UCSD-AML1 (cell line): ENCODE results near the gene SLC27A5.
A peak's percentile ranks its signal among the peaks of the same experiment; 100 is the strongest.
"Not testable (repeated sequence)": the region's sequence is repeated elsewhere in the genome, so short reads cannot be mapped to it uniquely, and the experiment has no call there.

ENCODE experiments used
- DNase-seq: peaks from one replicate; lab custom pipeline; 2025; ENCODE audit not compliant: unreplicated experiment; lab: John Stamatoyannopoulos, UW

The SLC27A5 gene

DNA sequence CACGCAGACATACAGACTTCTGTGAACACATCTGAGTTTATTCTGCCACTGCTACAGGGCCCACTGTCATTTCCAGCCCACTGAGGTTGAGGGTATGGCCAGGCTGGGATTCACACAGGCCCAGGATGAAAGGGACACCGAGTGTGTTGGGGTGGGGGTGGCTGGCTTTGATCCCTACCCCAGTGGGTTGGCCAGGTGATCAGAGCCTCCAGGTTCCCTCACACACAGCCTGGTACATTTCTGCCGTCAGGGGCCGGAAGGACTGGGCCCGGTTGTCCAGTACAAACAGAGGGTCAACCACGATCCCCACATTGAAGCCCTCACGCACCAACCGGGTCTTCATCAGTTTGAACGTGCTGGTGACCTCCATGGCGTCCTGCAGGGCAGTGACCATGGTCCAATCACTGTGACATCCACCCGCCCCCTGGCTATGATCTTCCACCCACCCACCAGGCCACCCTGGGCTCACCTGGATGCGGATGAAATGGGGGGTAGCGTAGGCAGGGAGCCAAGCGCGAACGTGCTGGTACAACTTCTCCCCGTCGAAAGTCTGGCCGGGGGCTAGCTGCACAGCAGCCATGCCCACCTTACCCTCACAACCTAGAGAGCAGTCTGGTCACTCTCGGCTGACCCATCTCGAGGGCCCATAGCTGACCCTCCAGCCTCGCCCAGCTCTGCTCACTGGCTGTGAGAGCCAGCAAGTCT lies 13.3 kb downstream of the SLC27A5 start:
- no peak for DNase-seq

DNA sequence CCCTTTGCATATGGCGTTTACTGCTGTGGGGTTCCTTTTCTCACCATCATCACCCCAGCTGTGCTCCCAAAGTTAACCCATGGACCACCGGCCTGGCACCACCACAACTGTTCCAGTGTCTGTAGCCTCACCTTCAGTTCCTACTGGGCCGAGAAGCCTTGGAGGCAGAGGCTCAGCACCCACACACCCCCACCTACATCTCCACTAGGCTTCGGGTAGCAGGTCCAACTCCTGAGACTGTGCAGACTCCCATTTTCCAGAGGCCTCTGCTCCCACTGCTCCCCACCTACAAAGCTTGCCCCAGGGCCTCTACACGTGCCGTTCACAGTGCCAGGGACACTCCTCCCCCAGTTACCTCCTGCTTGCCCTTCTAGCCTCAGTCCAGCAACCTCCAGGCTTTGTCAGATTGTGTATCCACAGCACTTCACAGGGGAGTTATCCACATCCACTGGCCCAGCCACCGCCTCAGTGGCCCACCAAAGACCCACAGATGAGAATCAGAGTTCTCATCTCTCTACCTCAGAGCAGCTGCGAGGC lies 14.1 kb downstream of the SLC27A5 start:
- DNase-seq, result no peak

DNA sequence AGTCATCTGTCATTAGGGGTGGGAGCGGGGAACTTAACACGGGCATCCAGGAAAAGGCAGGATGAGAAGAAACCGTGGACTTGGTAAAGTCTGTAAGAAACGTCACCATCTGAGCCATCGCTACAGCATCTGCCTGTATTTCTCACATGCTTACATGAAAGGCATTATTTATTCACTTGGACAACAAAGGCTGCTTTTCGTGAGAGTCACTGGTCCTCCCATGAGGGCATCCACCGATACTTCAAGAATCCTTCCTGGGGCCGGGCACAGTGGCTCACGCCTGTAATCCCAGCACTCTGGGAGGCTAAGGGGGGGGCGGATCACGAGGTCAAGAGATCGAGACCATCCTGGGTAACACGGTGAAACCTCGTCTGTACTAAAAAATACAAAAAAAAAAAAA lies 19.5 kb downstream of the SLC27A5 start:
- DNase-seq, result no peak

DNA sequence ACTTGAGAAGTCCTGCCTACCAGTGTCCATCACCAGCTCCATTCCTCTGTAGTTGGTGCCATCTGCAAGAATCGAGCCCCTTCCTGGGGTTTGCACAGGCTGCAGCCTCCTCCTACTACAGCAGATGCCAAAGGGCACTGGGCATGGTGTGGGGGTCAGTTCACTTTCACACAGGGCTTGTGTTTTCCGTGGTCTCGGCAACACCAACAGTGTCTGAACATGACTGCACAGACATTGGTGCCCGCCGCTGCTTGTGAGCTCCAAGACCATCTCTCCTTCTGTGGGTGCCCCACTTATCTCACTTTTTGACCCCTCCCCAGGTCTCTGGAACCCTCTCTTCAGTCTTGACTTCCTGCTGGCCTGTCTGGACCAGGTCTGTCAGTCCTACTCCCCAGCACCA lies 20.4 kb downstream of the SLC27A5 start:
- no peak for DNase-seq

DNA sequence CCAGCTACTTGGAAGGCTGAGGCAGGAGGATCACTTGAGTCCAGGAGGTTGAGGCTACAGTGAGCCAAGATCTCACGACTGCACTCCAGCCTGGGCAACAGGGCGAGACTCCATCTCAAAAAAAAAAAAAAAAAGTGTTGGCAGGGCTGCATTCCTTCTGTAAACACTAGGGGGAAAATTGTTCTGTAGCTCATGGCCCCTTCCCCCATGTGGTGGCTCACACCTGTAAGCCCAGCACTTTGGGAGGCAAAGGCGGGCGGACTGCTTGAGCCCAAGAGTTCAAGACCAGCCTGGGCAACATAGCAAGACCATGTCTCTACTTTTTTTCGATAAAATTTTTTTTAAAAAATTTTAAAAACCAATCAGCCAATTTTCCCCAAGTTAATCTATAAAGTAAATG lies 27.4 kb downstream of the SLC27A5 start:
- DNase-seq, result not testable (repeated sequence)

DNA sequence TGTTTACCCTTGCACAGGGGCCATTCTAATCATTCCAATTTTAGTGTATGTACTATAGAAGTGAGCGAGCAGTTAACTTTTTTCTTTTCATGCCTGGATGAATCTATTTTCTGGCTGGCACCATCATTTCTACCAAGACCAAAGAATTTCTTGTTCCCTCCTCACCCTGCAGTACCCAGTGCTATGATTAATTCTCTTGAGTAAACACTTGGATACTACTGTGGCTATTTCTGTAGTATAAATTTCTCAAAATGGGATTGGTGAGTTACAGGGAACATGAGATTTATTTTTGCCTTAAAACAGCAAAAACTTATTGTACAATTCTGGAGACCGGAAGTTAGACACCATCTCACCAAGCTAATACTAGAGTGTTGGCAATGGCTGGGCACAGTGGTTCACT lies 28.0 kb downstream of the SLC27A5 start:
- DNase-seq, result no peak

DNA sequence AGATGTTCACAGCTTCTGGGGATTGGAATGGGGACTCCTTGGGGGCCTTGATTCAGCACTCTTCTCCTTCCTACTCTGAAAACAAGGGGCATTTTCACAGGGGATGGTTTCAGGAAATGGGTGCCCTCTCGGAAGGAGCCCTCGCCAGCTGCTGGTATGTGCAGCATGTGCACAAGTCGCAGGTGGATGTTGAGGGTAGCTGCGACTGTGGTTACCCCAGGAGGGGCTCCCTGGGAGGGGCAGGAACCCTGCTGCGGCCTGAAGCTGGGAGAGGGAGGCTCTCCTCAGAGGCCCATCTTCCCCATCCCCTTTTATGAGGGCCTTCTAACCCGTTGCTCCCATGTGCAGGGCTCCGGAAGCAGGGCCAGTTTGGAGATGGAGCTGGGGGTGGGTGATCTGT lies 29.4 kb downstream of the SLC27A5 start:
- DNase-seq, result no peak

DNA sequence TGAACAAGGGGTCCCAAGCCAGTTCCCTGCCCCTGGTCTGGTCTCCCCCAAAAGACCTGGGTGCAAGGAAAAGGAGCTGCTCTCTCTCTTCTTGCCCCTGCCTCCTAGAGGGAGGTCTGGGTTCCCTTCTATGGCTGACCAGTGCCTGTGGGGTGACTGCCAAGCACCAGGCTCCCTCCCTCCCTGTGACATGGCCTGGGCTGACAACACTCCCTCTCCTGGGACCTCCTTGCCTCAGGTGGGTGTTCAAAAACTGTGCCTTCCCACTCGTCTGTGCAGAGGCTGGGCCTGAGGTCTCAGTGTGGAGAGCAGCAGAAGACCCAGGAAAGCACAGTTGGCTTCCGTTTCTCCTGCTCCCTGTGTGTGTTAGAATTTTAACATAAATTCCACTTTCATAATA lies 31.0 kb downstream of the SLC27A5 start:
- no peak for DNase-seq

DNA sequence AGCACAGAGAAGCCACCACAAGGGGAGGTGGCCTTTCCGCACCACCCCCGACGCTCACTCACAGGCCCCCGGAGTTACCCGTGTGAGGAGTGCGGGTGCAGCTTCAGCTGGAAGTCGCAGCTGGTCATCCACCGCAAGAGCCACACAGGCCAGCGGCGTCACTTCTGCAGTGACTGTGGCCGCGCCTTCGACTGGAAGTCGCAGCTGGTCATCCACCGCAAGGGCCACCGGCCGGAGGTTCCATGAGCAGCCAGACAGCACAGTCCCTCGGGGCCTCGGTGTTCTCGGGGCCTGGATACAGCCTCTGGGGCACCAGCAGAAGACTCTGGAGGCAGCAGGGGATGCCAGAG lies 31.3 kb downstream of the SLC27A5 start:
- DNase-seq, result no peak

DNA sequence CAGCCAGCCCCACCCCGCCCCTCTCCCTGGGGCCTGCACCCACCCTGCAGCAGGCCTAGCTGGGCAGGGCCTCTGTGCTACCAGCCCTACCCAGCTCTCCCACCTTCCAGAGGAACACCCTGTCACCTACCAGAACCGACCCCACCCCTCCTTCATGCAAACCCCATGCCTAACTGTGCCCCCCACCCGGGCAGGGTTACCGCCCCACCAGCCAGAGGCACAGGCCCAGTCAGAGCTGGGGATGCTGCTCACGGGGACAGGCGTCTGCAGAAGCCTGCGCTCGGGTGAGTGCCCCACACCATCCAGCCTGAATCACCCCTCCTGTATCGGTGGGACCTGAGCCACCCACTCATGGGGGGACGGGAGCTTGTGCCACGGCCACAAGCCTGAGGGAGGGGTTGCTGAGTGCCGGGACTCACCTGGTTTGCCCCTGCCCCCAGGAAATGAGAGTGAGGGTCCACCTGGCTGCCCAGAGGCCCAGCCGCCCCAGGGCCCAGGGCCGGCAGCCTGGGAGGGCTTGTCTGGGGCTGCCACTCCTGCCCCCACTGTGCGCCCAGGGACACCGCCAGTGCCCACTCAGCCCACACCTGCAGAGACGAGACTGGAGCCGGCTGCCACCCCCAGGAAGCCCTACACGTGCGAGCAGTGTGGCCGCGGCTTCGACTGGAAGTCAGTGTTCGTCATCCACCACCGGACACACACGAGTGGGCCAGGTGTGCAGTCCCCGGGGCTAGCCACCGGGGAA lies 31.9 kb downstream of the SLC27A5 start:
- DNase-seq, result no peak

DNA sequence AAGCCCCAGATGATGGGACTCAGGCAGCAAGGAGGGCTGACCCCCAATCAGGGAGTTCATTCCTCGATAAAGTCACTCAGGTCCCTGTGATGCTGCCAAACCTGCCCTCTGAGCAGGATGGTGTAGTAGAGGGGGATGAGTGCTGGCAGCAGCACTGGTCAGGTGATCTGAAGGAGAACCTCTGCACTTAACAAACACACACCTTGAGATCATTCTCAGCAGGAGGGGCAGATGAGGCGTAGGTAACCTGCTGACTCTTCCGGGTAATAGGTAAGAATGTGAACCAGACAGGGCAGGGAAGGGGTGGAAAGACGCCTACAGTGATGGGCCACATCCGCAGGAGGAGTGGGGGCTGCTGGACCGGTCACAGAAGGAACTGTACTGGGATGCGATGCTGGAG lies 32.5 kb downstream of the SLC27A5 start:
- DNase-seq, result no peak

DNA sequence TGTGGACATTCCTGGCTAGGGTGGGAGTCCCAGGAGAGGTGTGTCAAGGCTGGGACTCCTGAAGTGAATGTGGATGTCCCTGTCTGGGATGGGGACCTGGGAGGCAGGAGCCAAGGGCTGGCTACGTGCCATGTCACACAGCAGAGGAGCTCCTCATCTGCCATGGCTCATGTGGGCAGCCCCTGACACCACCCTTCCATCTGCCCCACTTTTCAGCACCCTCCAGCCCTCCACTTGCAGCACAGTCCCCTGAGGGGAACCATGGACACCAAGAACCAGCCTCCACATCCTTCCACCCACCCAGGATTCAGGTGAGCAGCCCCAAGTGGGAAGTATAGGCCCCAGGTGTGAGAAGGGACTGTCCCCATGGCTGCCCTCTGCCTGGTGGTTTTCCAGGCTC lies 33.9 kb downstream of the SLC27A5 start:
- DNase-seq, result no peak

DNA sequence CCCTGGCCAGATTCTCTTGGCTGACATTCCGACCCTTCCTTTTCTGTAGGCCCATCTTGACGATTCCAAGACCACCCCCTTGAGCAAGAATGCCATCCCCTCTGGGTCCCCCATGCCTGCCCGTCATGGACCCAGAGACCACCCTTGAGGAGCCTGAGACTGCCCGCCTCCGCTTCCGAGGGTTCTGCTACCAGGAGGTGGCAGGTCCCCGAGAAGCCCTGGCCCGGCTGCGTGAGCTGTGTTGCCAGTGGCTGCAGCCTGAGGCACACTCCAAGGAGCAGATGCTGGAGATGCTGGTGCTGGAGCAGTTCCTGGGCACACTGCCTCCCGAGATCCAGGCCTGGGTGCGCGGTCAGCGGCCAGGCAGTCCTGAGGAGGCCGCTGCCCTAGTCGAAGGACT lies 34.7 kb downstream of the SLC27A5 start:
- no peak for DNase-seq

DNA sequence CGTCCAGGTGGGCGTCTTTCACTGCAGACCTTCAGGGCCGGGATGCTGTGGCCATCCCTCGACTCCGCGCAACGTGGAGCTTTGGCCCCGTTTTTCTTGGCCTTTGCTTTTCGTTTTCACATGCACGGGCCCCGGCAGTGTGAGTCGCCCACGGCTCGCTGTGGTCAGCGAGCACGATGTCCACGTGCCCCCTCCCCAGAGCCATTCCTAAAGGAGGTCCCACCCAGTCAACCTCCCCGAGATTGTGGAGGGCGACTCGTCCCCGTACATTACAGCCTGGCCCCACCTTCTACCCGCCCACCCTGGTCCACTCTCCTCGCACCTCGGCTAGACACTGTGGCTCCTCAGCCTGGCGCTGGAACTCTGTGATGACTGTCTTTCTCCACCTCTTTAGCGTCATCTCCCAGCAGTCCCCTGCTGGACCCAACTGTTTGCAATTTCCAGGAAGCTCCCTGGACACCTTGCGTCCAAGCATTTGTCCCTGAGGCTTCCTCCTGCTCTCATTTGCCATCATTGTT lies 35.2 kb downstream of the SLC27A5 start:
- no peak for DNase-seq

DNA sequence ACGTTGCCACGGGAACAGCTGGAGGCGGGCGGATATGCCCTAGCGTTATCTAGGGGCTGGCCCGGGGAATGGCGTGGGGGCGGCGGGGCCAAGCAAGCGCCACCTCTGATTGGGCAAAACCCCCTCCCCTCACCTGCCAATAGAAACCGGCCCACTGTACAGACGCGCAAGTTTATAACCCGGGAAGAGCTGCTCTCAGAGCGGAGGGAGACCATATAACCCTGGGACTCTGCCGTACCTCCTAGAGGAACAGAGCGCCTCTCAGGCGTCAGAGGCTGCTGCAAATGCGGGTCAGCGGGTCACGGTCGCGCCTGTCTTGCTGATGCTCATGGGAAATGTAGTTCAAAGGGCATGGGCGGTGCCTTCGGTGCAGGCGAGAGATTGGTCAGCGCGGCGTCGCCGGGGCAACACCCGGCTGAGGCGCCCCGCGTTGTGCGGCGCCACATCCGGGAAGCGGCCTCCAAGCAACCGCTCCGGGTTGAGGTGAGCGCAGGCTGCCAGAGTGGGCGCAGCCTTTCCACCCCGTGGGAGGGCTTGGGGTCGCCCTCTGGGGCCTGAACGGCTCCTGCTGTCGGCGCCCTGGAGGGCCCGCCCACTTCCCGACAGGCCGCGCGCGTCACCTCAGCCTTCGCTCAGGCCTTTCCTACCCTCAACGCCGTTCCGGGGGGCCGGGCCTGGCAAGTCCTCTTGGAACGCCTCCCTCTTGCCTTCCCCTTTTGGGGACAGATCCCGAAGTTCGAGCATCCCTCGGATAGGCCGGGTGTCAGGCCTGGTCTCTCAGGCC lies 35.9 kb downstream of the SLC27A5 start, which contains the start of gene ZNF446:
TSS of gene ZNF446 (plus strand) at position 639 of the 784 bp plus-strand sequence. CDS start 867 bp downstream, outside the sequence.
- peak; percentile 96 for DNase-seq

DNA sequence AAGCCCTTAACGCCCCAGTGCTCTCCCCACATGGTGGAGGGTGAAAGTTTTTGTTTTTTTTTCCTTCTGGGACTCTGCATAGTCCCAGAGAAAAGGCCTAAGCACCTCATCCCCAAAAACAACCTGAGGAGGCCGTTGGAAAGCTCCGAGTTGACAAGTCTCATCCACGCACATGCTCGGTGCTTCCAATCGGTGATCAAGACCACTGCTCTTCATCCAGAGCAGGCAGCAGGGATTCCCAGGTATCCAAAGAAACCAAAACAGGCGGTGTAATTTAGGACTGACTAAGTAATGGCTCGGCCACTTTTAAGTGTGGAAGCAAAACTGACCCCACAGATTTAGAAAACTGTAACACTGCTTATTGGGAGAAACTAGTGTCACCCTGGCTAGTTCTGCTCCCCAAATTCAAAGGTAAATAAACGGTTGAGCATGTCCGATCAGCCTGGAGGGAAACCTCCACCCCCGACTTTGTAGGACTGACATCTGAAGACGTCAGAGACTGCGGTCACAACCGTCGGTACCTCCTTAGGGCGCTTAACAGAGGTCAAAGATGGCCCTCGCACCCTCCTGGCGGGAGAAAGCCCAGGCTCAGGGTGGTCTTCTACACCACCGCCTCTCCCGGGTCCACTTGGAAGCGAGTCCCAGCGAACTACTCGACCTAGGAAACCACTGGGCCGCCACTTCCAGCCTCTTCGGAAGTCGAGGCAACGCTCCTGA lies 36.6 kb downstream of the SLC27A5 start:
- no peak for DNase-seq

DNA sequence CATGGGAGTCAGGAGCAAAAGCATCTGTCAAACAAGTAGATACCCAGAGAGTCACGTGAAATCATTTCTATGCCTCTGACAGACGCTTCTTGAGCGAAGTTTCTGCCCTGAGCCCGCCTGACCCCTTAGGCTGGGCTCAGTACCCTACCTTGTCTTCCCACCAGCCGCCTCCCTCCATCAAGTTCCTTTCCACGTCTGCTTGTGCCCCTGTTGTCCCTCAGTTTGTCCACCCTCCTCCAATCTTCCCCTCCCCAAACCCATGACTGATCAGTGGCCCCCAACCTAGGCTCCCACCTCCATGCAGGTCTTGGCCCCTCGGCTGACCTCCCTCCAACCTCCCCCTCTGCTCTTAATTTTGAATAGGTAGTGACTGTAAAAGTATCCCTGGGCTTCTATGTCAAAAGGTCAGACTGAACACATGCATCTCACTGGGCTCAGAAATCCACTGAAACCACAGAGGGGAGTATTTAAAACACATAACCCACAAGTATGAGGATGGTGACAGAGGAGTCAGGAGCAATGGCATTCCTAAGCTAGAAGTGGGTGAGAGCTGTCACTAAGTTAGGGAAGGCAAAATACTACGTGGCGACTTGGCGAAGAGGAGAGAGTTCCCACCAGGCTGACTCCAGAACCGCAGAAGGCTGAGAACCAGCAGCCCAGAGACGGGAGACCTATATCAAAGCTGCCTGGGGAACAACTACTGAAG lies 37.3 kb downstream of the SLC27A5 start:
- DNase-seq, result no peak

DNA sequence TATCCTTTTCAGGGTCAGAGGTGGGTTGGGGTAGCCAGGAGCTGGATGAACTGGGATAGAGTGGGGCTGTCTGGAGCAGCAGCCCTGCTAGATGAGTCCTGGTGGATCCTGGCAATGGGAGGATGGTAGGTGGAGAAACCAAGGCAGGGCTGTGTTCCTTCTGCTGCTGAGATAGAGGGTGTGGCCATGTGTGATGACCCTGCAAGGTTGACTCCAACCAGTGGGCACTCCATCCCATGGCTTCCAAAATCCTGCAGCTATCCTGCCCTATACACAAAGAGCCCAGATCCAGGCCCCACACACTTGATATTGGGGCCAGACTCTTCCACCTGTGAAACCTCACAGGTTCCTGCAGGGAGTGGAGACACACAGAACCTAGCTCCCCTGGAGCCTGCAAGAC lies 38.0 kb downstream of the SLC27A5 start:
- no peak for DNase-seq

DNA sequence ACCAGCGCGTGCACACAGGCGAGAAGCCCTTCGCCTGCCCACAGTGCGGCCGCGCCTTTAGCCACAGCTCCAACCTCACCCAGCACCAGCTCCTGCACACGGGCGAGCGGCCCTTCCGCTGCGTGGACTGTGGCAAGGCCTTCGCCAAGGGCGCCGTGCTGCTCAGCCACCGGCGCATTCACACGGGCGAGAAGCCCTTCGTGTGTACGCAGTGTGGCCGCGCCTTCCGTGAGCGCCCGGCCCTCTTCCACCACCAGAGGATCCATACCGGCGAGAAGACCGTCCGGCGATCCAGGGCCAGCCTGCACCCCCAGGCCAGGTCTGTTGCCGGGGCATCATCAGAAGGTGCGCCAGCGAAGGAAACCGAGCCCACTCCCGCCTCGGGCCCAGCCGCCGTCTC lies 40.1 kb downstream of the SLC27A5 start:
- no peak for DNase-seq

DNA sequence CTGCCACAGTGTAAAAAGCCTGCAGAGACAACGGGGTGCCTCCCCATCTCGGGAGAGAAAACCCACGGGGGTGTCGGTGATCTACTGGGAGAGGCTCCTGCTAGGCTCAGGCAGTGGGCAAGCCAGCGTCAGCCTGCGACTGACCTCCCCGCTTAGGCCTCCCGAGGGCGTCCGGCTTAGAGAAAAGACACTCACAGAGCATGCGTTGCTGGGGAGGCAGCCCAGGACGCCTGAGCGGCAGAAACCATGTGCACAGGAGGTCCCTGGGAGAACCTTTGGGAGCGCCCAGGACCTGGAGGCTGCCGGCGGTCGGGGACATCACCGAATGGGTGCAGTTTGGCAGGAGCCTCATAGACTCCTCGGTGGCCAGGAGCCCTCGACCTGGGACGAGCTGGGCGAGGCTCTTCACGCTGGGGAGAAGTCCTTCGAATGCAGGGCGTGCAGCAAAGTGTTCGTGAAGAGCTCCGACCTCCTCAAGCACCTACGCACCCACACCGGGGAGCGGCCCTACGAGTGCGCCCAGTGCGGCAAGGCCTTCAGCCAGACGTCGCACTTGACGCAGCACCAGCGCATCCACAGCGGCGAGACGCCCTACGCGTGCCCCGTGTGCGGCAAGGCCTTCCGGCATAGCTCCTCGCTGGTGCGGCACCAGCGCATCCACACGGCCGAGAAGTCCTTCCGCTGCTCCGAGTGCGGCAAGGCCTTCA lies 40.8 kb downstream of the SLC27A5 start:
- not testable (repeated sequence) for DNase-seq
